ENCODE measurements around the gene TBC1D17. TPM values are rescaled to one million over a fixed set of nuclear protein-coding genes. Genes with fewer than 3 reads are reported as not detected.
A peak's percentile ranks its signal among the peaks of the same experiment; 100 is the strongest.
"Not testable (repeated sequence)": the region's sequence is repeated elsewhere in the genome, so short reads cannot be mapped to it uniquely, and the experiment has no call there.

Gene TBC1D17
- total RNA-seq, 1 donor = 16.3 TPM

DNA sequence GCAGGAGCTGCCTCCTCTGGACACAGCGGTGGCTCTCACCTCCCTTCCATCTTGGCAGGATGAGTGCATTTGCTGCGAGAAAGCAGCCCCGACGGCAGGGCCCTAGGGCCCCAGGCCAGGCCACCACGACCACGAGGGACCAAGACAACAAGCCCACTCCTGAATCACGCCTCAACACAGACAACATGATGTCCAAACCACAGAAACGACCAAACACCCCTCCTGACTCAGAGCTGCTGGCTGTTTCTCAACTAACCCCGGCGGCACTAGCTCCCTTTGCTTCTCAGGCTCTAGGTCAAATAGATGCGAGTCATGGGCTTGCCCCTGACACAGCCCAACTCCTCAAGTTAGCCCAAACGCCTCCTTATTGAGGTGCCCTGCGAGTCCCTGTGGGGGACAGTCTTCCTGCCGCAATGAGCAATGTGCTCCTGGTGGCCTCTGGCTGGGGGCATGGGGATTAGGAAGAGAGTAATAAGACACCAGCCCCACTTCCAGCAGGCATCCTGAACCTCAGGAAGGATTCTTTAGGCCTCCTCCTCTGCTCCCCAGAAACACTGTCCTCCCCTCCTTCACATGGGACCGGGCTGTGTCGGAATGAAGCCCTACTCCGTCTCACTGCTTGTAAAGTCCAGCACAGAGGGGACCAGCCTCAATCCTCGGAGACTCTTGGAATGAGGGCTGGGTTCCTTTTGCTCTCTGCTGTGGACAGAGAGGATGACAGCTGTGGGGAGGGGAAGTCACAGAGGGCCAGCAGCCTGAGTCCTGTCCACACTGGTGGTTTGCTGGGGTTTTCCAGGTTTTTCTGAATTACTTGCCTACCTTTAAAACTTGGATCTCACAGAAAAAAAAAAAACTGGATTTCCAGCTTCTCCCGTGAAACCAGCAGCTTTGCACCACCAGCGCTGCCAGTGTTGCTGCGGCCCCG is 44.6 kb downstream of the TBC1D17 start:
- peak; percentile 69 for DNase-seq (ENCODE audit: low read depth)
- TF ChIP-seq, protein P1, sequence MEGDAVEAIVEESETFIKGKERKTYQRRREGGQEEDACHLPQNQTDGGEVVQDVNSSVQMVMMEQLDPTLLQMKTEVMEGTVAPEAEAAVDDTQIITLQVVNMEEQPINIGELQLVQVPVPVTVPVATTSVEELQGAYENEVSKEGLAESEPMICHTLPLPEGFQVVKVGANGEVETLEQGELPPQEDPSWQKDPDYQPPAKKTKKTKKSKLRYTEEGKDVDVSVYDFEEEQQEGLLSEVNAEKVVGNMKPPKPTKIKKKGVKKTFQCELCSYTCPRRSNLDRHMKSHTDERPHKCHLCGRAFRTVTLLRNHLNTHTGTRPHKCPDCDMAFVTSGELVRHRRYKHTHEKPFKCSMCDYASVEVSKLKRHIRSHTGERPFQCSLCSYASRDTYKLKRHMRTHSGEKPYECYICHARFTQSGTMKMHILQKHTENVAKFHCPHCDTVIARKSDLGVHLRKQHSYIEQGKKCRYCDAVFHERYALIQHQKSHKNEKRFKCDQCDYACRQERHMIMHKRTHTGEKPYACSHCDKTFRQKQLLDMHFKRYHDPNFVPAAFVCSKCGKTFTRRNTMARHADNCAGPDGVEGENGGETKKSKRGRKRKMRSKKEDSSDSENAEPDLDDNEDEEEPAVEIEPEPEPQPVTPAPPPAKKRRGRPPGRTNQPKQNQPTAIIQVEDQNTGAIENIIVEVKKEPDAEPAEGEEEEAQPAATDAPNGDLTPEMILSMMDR (IDR thresholded peaks at IDR 0.05; ENCODE audit: insufficient read depth, low read length) = no peak
- no peak overlapping the region for H3K4me3 ChIP-seq (ENCODE audit: low read depth, low read length)

DNA sequence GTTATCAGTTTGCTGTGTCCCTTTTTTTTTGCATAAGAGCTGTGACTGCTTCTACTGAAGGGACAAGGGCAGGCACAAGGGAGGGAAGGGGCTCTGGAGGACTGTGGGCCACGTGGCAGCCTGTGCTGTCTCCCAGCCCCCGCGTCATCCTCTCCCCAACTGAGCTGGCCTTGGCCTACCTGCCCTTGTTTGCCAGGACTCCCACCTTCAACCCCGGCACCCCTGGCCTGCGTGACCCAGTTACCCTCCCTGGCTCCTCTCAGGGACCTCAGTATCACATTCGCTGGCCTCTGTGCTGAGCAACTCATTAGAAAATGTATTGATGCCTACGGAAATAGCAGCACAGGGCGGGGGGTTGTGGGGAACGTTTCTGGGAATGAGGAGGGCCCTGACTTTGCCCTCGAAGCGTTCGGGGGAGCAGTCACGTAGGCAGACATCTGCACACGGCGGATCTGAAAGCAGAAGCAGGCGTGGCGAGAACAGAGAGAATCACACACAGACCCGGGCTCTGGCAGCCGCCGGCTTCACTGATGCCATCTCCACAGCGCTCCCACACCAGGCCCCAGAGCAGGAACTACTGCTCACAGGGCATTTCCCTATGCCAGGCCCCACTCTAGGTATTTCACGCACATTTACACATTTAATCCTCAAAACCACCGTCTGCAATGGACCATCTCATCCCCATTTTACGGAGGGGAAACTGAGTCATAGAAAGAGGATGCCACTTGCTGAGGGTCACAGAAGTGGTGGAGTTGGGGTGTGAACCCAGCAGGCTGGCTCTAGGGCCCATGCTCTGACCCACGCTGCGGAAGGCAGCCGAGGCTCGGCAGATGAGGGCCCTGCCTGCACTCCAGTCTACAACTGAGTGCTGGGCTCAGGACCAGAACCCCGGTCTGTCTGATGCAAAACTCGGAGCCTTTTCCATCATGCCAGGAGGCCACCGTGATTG is 45.8 kb downstream of the TBC1D17 start:
- no peak for DNase-seq (ENCODE audit: low read depth)
- H3K4me3 ChIP-seq (ENCODE audit: low read depth, low read length) = no peak overlapping the region
- TF ChIP-seq, protein P1 (IDR thresholded peaks at IDR 0.05; ENCODE audit: insufficient read depth, low read length) = no peak

GRCh38 chr19:49924004-49924880 is 46.7 kb downstream of the TBC1D17 start:
- TF ChIP-seq, protein P1 (IDR thresholded peaks at IDR 0.05; ENCODE audit: insufficient read depth, low read length) = no peak
- peak overlapping the region; percentile 50 for H3K4me3 ChIP-seq (ENCODE audit: low read depth, low read length)
- peak; percentile 91 for DNase-seq (ENCODE audit: low read depth)

GRCh38 chr19:49924881-49925210 is 47.3 kb downstream of the TBC1D17 start:
- H3K4me3 ChIP-seq (ENCODE audit: low read depth, low read length) = peak overlapping the region; percentile 50
- not testable (repeated sequence) for DNase-seq (ENCODE audit: low read depth)

DNA sequence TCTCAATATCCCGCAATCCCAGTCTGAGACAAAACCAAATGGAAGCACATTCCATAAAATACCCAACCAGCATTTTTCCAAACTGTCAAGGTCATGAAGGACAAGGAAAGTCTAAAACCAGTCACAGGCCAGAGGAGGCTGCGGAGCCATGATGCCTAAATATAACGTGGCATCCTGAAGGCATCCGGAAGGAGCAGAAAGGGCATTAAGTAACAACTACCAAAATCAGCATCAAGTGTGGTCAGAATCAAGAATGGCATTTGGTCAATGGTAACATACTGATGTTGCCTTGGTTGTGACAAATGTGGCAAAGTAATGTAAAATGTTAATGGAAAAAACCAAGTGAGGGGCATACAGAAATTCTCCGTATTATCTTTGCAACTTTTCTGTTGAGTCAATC is 48.0 kb downstream of the TBC1D17 start:
- no peak for DNase-seq (ENCODE audit: low read depth)
- no peak overlapping the region for H3K4me3 ChIP-seq (ENCODE audit: low read depth, low read length)
- TF ChIP-seq, protein P1 (IDR thresholded peaks at IDR 0.05; ENCODE audit: insufficient read depth, low read length) = no peak

DNA sequence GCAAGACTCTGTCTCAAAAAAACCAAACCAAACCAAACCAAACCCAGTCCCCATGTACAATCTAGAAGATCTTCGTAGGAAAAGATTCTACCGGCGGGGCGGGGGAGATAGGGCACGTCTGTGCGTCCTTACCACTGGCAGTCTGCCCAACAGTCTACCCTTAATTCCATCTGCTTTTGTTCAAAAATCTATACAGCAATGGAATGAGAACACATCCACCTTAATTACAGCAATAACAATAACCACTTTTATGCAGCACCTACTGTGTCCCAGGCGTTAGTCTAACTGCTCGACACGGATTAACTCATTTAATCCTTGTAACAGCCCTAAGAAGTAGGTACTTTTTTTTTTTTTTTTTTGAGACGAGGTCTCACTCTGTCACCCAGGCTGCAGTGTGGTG is 49.0 kb downstream of the TBC1D17 start:
- TF ChIP-seq, protein P1 (IDR thresholded peaks at IDR 0.05; ENCODE audit: insufficient read depth, low read length) = no peak
- no peak for DNase-seq (ENCODE audit: low read depth)
- no peak overlapping the region for H3K4me3 ChIP-seq (ENCODE audit: low read depth, low read length)

Data from fibroblast of the aortic adventitia (primary cell).